LNCaP clone FGC (cell line): ENCODE measurements around the gene C20orf141.
"Not testable (repeated sequence)": the region's sequence is repeated elsewhere in the genome, so short reads cannot be mapped to it uniquely, and the experiment has no call there.

Experiments
- DNase-seq: peaks from one replicate; pipeline ENCODE4 v3.0.0-alpha.2; 2011; ENCODE audit warnings: low read depth
- H3K4me3 ChIP-seq: 2 replicates; pipeline ENCODE4 v1.5.1; 2011; ENCODE audit warnings: mild to moderate bottlenecking, low read depth, low read length, control low read depth
- CTCF ChIP-seq: IDR thresholded peaks from 2 replicates; pipeline ENCODE4 v1.5.1; 2012; ENCODE audit warnings: mild to moderate bottlenecking; ENCODE audit not compliant: control insufficient read depth, insufficient read depth; ENCODE audit errors: extremely low read depth

C20orf141 gene

GRCh38 chr20:2820896-2821869 is 6.4 kb downstream of the C20orf141 start:
- TF ChIP-seq CTCF: no peak
- H3K4me3 ChIP-seq: no peak overlapping the region
- no peak for DNase-seq

- DNase-seq: no peak
- no peak overlapping the region for H3K4me3 ChIP-seq
- TF ChIP-seq CTCF: no peak
Observed at GRCh38 chr20:2822073-2822472, 7.3 kb downstream of the C20orf141 start.

GRCh38 chr20:2825761-2826160 is 11.0 kb downstream of the C20orf141 start:
- no peak overlapping the region for H3K4me3 ChIP-seq
- no peak for TF ChIP-seq CTCF
- no peak for DNase-seq

GRCh38 chr20:2826655-2827054 is 11.9 kb downstream of the C20orf141 start:
- DNase-seq: no peak
- no peak for TF ChIP-seq CTCF
- no peak overlapping the region for H3K4me3 ChIP-seq

- DNase-seq: no peak
- H3K4me3 ChIP-seq: no peak overlapping the region
- TF ChIP-seq CTCF: no peak
Observed at GRCh38 chr20:2829376-2829775, 14.6 kb downstream of the C20orf141 start.

- H3K4me3 ChIP-seq, DNase-seq: not testable (repeated sequence)
Observed at GRCh38 chr20:2831206-2831605, 16.4 kb downstream of the C20orf141 start.

- no peak for TF ChIP-seq CTCF
- DNase-seq: no peak
- no peak overlapping the region for H3K4me3 ChIP-seq
Observed at GRCh38 chr20:2833761-2834160, 19.0 kb downstream of the C20orf141 start.
